ENCODE results near the gene TMEM116.

- TF ChIP-seq CTCF (IDR thresholded peaks at IDR 0.05) (no peak), POLR2A (IDR thresholded peaks at IDR 0.05) (no peak)
These were observed 8.0 kb upstream of the TMEM116 start for GRCh38 chr12:112020947-112021457.

Data from lower leg skin (tissue), 3 donors.